G401 (cell line): ENCODE results near the gene ATP6V0B. TPM values are rescaled to one million over a fixed set of nuclear protein-coding genes. Genes with fewer than 3 reads are reported as not detected.

Source experiments
- DNase-seq: peaks from one replicate; pipeline ENCODE4 v3.0.0-alpha.2; 2015; ENCODE audit warnings: low spot score
- in situ Hi-C: cut with HindIII; loops from 2 replicates; pipeline ENCODE4 v1.10.0; 2016; ENCODE audit warnings: low sequenced_read_pairs, mixed read lengths
- total RNA-seq: library from RNA; depleted of rRNA; stranded (reverse); fragments of >200 nt; shearing (Covaris generic); gene quantifications from 2 replicates; pipeline ENCODE4 v1.2.3, GENCODE V29; 2014; rRNA removed

Gene ATP6V0B
- total RNA-seq, 1 experiment from 2014 or later: 133 TPM

- in situ Hi-C loops: no loop called here
- no peak for DNase-seq
Observed at GRCh38 chr1:44016890-44017400, 42.2 kb downstream of the ATP6V0B start.

- no peak for DNase-seq
- in situ Hi-C loops: no loop called here
Observed at GRCh38 chr1:44019466-44019948, 44.7 kb downstream of the ATP6V0B start.

GRCh38 chr1:44020464-44020863 is 45.7 kb downstream of the ATP6V0B start:
- no peak for DNase-seq
- in situ Hi-C loops: no loop called here

GRCh38 chr1:44021156-44021555 is 46.4 kb downstream of the ATP6V0B start:
- in situ Hi-C loops: no loop called here

GRCh38 chr1:44021581-44022321 is 47.0 kb downstream of the ATP6V0B start:
- in situ Hi-C loops: no loop called here
- no peak for DNase-seq

More at GRCh38 chr1:44021156-44021555, 46.4 kb downstream of the ATP6V0B start:
- no peak for DNase-seq

- no peak for DNase-seq
- in situ Hi-C loops: no loop called here
Observed at GRCh38 chr1:44024031-44024902, 49.5 kb downstream of the ATP6V0B start.

GRCh38 chr1:44024903-44025525 is 50.3 kb downstream of the ATP6V0B start:
- in situ Hi-C loops: no loop called here
- no peak for DNase-seq

- in situ Hi-C loops: no loop called here
- no peak for DNase-seq
Observed at GRCh38 chr1:44025816-44026215, 51.1 kb downstream of the ATP6V0B start.

GRCh38 chr1:44027320-44027719 is 52.6 kb downstream of the ATP6V0B start:
- in situ Hi-C loops: no loop called here
- no peak for DNase-seq

Other genes with a start within 250 kb of the ATP6V0B start
- not detected in 2 replicates for gene ARTN, start 41.2 kb upstream of the ATP6V0B start, total RNA-seq
- gene IPO13, start 28.0 kb upstream of the ATP6V0B start, total RNA-seq: 15.9 and 22.6 TPM in 2 replicates
- gene DPH2, start 5.0 kb upstream of the ATP6V0B start, total RNA-seq: 43.0 and 47.6 TPM in 2 replicates
- 38.9 and 56.4 TPM in 2 replicates for gene B4GALT2, start 4.2 kb downstream of the ATP6V0B start, total RNA-seq
- gene CCDC24, start 16.6 kb downstream of the ATP6V0B start, total RNA-seq: 2.2 and 8.1 TPM in 2 replicates
- 0.55 and 1.7 TPM in 2 replicates for gene SLC6A9, start 56.5 kb downstream of the ATP6V0B start, total RNA-seq
- gene KLF17, start 143.9 kb downstream of the ATP6V0B start, total RNA-seq: not detected in 2 replicates
- gene KLF18, start 166.7 kb downstream of the ATP6V0B start, total RNA-seq: not detected in 2 replicates
- gene DMAP1, start 238.5 kb downstream of the ATP6V0B start, total RNA-seq: 39.5 and 43.0 TPM in 2 replicates